ENCODE results near the gene MARCHF6.

DNA sequence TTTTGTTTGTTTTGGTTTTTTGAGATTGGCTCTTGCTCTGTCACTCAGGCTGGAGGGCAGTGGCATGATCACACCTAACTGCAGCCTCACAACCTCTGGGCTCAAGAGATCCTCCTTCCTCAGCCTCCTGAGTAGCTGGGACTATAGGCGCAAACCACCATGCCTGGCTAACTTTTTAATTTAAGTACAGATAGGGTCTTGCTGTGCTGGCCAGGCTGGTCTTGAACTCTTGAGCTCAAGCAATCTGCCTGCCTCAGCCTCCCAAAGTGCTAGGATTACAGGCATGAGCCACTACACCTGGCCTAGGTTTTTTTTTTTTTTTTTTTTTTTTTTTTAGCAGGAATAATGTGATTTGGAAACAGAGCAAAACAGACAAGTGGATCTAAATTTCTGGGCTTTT lies 37.6 kb downstream of the MARCHF6 start:
- no peak for TF ChIP-seq POLR2A (IDR thresholded peaks at IDR 0.05)
- TF ChIP-seq, protein P1, sequence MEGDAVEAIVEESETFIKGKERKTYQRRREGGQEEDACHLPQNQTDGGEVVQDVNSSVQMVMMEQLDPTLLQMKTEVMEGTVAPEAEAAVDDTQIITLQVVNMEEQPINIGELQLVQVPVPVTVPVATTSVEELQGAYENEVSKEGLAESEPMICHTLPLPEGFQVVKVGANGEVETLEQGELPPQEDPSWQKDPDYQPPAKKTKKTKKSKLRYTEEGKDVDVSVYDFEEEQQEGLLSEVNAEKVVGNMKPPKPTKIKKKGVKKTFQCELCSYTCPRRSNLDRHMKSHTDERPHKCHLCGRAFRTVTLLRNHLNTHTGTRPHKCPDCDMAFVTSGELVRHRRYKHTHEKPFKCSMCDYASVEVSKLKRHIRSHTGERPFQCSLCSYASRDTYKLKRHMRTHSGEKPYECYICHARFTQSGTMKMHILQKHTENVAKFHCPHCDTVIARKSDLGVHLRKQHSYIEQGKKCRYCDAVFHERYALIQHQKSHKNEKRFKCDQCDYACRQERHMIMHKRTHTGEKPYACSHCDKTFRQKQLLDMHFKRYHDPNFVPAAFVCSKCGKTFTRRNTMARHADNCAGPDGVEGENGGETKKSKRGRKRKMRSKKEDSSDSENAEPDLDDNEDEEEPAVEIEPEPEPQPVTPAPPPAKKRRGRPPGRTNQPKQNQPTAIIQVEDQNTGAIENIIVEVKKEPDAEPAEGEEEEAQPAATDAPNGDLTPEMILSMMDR (IDR thresholded peaks at IDR 0.05): no peak
- no peak for TF ChIP-seq EP300 (IDR thresholded peaks at IDR 0.05)
